Stromal cell of bone marrow (primary cell): ENCODE results near the gene TBC1D20.
"Not testable (repeated sequence)": the region's sequence is repeated elsewhere in the genome, so short reads cannot be mapped to it uniquely, and the experiment has no call there.

ENCODE experiments used
- DNase-seq: peaks from one replicate; pipeline ENCODE4 v3.0.0-alpha.2; 2012; ENCODE audit warnings: low read depth

Gene TBC1D20

GRCh38 chr20:401682-402495 lies 60.4 kb downstream of the TBC1D20 start:
- no peak for DNase-seq

GRCh38 chr20:400454-401275 lies 61.7 kb downstream of the TBC1D20 start:
- no peak for DNase-seq

GRCh38 chr20:400128-400453 lies 62.2 kb downstream of the TBC1D20 start:
- no peak for DNase-seq

- no peak for DNase-seq
Observed at GRCh38 chr20:399182-399707, 63.1 kb downstream of the TBC1D20 start.

GRCh38 chr20:397432-398237 lies 64.7 kb downstream of the TBC1D20 start:
- no peak for DNase-seq

- no peak for DNase-seq
Observed at GRCh38 chr20:396619-397431, 65.5 kb downstream of the TBC1D20 start.

GRCh38 chr20:396252-396618 lies 66.1 kb downstream of the TBC1D20 start:
- no peak for DNase-seq

- not testable (repeated sequence) for DNase-seq
Observed at GRCh38 chr20:393296-393695, 69.0 kb downstream of the TBC1D20 start.

- no peak for DNase-seq
Observed at GRCh38 chr20:391041-391711, 71.2 kb downstream of the TBC1D20 start.

- DNase-seq = no peak
Observed at GRCh38 chr20:389220-389619, 73.1 kb downstream of the TBC1D20 start.

- DNase-seq = no peak
Observed at GRCh38 chr20:388034-388994, 74.0 kb downstream of the TBC1D20 start.

GRCh38 chr20:387520-387919 lies 74.8 kb downstream of the TBC1D20 start:
- no peak for DNase-seq

GRCh38 chr20:386634-387033 lies 75.7 kb downstream of the TBC1D20 start:
- not testable (repeated sequence) for DNase-seq
